K562 (cell line): ENCODE results near the gene SLC3A2. TPM values are rescaled to one million over a fixed set of nuclear protein-coding genes. Genes with fewer than 3 reads are reported as not detected.

Source experiments
- ARNT ChIP-seq, 2 experiments: fragments of 450-650 bp; IDR thresholded peaks; 2 replicates each; pipeline ENCODE4 v1.6.1; 2016; ENCODE audit warnings: mild to moderate bottlenecking in 1 of 2
- CHD1 ChIP-seq: fragments of 200-600 bp; sonication (generic); IDR thresholded peaks from one replicate; pipeline ENCODE4 v1.6.1; 2012; ENCODE audit warnings: mild to moderate bottlenecking, moderate library complexity, low read length, inconsistent platforms
- EWSR1 ChIP-seq: fragments of 450-650 bp; IDR thresholded peaks from 2 replicates; pipeline ENCODE4 v1.6.1; 2018; ENCODE audit warnings: borderline replicate concordance, mild to moderate bottlenecking, low read depth, moderate library complexity; ENCODE audit not compliant: partially characterized antibody
- IFI16 ChIP-seq: fragments of 250-450 bp; sonication (Bioruptor Pico); IDR thresholded peaks from 2 replicates; pipeline ENCODE4 v2.1.2; 2022; ENCODE audit warnings: mild to moderate bottlenecking, inconsistent platforms
- MEF2D ChIP-seq: conservative IDR thresholded peaks from 2 replicates; pipeline ENCODE4 v1.6.1; 2016; ENCODE audit warnings: low read depth, missing genetic modification characterization, missing compliant biosample characterization
- MXI1 ChIP-seq: IDR thresholded peaks from 2 replicates; pipeline ENCODE4 v1.6.1; 2011; ENCODE audit warnings: low read depth, mild to moderate bottlenecking, improper control_type of control experiment, low read length
- NCOR1 ChIP-seq: fragments of 450-650 bp; IDR thresholded peaks from 2 replicates; pipeline ENCODE4 v1.6.1; 2016; ENCODE audit warnings: mild to moderate bottlenecking, moderate library complexity
- RCOR1 ChIP-seq, 2 experiments: IDR thresholded peaks; 2 replicates each; pipeline ENCODE4 v1.6.1; 2012; ENCODE audit warnings: low read depth in 2 of 2, low read length in 2 of 2, borderline replicate concordance in 1 of 2, improper control_type of control experiment in 1 of 2
- SIX5 ChIP-seq, 2 experiments: IDR thresholded peaks; 2 replicates each; pipeline ENCODE4 v1.6.1; 2011; ENCODE audit warnings: low read length in 2 of 2, borderline replicate concordance in 1 of 2, low read depth in 1 of 2, mild to moderate bottlenecking in 1 of 2, moderate library complexity in 1 of 2; ENCODE audit not compliant: insufficient read depth in 1 of 2
- SOX6 ChIP-seq: fragments of 450-650 bp; IDR thresholded peaks from 2 replicates; pipeline ENCODE4 v1.6.1; 2014; ENCODE audit warnings: mild to moderate bottlenecking
- SRSF3 ChIP-seq: fragments of 200-400 bp; formaldehyde crosslinking; IDR thresholded peaks from 2 replicates; pipeline ENCODE4 v1.6.1; 2016; ENCODE audit warnings: mild to moderate bottlenecking, low read length, moderate library complexity; ENCODE audit not compliant: insufficient read depth
- ZNF644 ChIP-seq: fragments of 200-800 bp; sonication (Bioruptor generic); IDR thresholded peaks from 2 replicates; pipeline ENCODE4 v1.6.1; 2016; ENCODE audit warnings: low read depth, missing genetic modification characterization, missing compliant biosample characterization
- ZNF696 ChIP-seq: fragments of 250-450 bp; sonication (Bioruptor Pico); conservative IDR thresholded peaks from 2 replicates; pipeline ENCODE4 v1.4.0; 2020; ENCODE audit warnings: mild to moderate bottlenecking, moderate library complexity
- polyA plus RNA-seq, 8 experiments: library from polyadenylated mRNA; depleted of rRNA in 4 of 8; stranded (reverse) in 5 of 8; unstranded in 3 of 8; fragments of >200 nt; fragmentation: Nextera tagmentation in 2 of 8; fragmentation: Illumina TruSeq in 1 of 8; extraction: Ambion mirVana in 2 of 8; extraction: Trizol in 1 of 8; gene quantifications; 2 replicates each; pipeline versions ENCODE4 v1.2.1 to v1.2.3, GENCODE V29; 2011 to 2014; ENCODE audit warnings: inconsistent platforms in 1 of 8, missing spikeins in 1 of 8
- total RNA-seq, 7 experiments: library from RNA; depleted of rRNA in 6 of 7; stranded (reverse); fragments of >200 nt in 6 of 7; fragmentation: Illumina TruSeq in 2 of 7; extraction: Trizol in 2 of 7; gene quantifications; 2 replicates each; pipeline versions ENCODE4 v1.2.1 to v1.2.3, GENCODE V29; 2011 to 2021; ENCODE audit warnings: low replicate concordance in 1 of 7
- TF ChIP-seq, protein P1 (sequence below): fragments of 150-350 bp; conservative IDR thresholded peaks from 2 replicates; pipeline ENCODE4 v1.6.1; 2014; ENCODE audit warnings: low read length
- TF ChIP-seq, protein P2 (sequence below): fragments of 450-650 bp; IDR thresholded peaks from 2 replicates; pipeline ENCODE4 v1.6.1; 2018; ENCODE audit not compliant: partially characterized antibody
- TF ChIP-seq, protein P3 (sequence below): fragments of 250-450 bp; sonication (Bioruptor Pico); IDR thresholded peaks from 2 replicates; pipeline ENCODE4 v1.8.0; 2021; ENCODE audit warnings: mild to moderate bottlenecking, moderate library complexity
- TF ChIP-seq, protein P4 (sequence below), 2 experiments: fragments of 450-650 bp in 1 of 2; sonication (generic) in 1 of 2; formaldehyde crosslinking in 1 of 2; IDR thresholded peaks in 1 of 2; conservative IDR thresholded peaks in 1 of 2; 2 replicates each; pipeline versions ENCODE4 v1.6.1 to v1.8.1; 2016 to 2023; ENCODE audit warnings: mild to moderate bottlenecking in 2 of 2, moderate library complexity in 2 of 2, inconsistent platforms in 1 of 2, missing genetic modification reagents in 1 of 2

SLC3A2 gene
- total and polyA plus RNA-seq, 9 of the 15 experiments (the other 6 are each of a cell fraction or from before 2014, with no cell fraction given) = 20.0 to 296 (median 214) TPM

DNA sequence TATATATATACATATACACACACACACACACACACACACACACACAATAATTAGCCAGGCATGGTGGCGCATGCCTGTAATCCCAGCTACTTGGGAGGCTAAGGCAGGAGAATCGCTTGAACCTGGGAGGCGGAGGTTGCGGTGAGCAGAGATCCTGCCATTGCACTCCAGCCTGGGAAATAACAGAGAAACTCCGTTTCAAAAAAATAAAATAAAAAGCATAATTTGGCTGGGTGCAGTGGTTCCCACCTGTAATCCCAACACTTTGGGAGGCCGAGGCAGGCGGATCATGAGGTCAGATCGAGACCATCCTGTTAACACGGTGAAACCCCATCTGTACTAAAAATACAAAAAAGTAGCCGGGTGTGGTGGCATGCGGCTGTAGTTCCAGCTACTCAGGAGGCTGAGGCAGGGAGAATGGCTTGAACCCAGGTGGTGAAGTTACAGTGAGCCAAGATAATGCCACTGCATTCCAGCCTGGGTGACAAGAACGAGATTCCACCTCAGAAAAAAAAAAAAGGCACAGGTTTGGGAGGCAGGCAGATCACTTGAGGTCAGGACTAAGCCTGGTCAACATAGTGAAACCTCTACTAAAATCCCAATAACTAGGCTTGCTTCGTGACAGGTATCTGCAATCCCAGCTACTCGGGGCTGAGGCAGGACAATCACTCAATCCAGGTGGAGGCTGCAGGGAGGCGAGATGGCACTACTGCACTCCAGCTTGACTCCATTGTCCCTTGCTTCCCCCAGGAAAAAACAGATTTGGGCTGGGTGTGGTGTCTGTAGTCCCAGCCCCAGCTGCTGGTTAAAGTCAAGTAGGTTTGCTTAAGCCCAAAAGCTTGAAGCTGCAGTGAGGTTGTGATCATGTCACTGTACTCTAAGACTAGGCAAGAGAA lies 29.5 kb upstream of the SLC3A2 start (continued):
- TF ChIP-seq, protein P1, sequence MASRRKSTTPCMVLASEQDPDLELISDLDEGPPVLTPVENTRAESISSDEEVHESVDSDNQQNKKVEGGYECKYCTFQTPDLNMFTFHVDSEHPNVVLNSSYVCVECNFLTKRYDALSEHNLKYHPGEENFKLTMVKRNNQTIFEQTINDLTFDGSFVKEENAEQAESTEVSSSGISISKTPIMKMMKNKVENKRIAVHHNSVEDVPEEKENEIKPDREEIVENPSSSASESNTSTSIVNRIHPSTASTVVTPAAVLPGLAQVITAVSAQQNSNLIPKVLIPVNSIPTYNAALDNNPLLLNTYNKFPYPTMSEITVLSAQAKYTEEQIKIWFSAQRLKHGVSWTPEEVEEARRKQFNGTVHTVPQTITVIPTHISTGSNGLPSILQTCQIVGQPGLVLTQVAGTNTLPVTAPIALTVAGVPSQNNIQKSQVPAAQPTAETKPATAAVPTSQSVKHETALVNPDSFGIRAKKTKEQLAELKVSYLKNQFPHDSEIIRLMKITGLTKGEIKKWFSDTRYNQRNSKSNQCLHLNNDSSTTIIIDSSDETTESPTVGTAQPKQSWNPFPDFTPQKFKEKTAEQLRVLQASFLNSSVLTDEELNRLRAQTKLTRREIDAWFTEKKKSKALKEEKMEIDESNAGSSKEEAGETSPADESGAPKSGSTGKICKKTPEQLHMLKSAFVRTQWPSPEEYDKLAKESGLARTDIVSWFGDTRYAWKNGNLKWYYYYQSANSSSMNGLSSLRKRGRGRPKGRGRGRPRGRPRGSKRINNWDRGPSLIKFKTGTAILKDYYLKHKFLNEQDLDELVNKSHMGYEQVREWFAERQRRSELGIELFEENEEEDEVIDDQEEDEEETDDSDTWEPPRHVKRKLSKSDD = no peak
- TF ChIP-seq, protein P2, sequence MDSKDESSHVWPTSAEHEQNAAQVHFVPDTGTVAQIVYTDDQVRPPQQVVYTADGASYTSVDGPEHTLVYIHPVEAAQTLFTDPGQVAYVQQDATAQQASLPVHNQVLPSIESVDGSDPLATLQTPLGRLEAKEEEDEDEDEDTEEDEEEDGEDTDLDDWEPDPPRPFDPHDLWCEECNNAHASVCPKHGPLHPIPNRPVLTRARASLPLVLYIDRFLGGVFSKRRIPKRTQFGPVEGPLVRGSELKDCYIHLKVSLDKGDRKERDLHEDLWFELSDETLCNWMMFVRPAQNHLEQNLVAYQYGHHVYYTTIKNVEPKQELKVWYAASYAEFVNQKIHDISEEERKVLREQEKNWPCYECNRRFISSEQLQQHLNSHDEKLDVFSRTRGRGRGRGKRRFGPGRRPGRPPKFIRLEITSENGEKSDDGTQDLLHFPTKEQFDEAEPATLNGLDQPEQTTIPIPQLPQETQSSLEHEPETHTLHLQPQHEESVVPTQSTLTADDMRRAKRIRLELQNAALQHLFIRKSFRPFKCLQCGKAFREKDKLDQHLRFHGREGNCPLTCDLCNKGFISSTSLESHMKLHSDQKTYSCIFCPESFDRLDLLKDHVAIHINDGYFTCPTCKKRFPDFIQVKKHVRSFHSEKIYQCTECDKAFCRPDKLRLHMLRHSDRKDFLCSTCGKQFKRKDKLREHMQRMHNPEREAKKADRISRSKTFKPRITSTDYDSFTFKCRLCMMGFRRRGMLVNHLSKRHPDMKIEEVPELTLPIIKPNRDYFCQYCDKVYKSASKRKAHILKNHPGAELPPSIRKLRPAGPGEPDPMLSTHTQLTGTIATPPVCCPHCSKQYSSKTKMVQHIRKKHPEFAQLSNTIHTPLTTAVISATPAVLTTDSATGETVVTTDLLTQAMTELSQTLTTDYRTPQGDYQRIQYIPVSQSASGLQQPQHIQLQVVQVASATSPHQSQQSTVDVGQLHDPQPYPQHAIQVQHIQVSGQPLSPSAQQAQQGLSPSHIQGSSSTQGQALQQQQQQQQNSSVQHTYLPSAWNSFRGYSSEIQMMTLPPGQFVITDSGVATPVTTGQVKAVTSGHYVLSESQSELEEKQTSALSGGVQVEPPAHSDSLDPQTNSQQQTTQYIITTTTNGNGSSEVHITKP = no peak
- TF ChIP-seq CHD1 (no peak), ZNF696 (no peak), ZNF644 (tag) (no peak), RCOR1 (IDR thresholded peaks at IDR 0.05; ENCODE audit: borderline replicate concordance in 1 of 2, low read depth in 2 of 2, low read length in 2 of 2) (peak; percentile 18 to 49; a peak in 2 of 4 replicates), SOX6 (peak; percentile 29; the same call in 1 of the 2 replicates), EWSR1 (peak; percentile 97), NCOR1 (peak; percentile 65), ARNT (IDR thresholded peaks at IDR 0.05) (peak in 1 of 2 experiments; percentile 54; a peak in 2 of 4 replicates), SIX5 (IDR thresholded peaks at IDR 0.05; ENCODE audit: borderline replicate concordance in 1 of 2, insufficient read depth in 1 of 2, low read depth in 1 of 2, low read length in 2 of 2) (no peak), MXI1 (peak; percentile 66; the same call in 1 of the 2 replicates), IFI16 (CRISPR knock-in tag) (no peak), SRSF3 (no peak), MEF2D (tag) (0 out of 2 replicates have a peak, but pooled peaks have one; percentile 32)
- TF ChIP-seq, protein P3, sequence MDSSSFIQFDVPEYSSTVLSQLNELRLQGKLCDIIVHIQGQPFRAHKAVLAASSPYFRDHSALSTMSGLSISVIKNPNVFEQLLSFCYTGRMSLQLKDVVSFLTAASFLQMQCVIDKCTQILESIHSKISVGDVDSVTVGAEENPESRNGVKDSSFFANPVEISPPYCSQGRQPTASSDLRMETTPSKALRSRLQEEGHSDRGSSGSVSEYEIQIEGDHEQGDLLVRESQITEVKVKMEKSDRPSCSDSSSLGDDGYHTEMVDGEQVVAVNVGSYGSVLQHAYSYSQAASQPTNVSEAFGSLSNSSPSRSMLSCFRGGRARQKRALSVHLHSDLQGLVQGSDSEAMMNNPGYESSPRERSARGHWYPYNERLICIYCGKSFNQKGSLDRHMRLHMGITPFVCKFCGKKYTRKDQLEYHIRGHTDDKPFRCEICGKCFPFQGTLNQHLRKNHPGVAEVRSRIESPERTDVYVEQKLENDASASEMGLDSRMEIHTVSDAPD (CRISPR knock-in tag) = no peak
- TF ChIP-seq, protein P4, sequence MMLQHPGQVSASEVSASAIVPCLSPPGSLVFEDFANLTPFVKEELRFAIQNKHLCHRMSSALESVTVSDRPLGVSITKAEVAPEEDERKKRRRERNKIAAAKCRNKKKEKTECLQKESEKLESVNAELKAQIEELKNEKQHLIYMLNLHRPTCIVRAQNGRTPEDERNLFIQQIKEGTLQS (IDR thresholded peaks at IDR 0.05) = no peak
- TF ChIP-seq, protein P4 (CRISPR knock-in tag; conservative IDR thresholded peaks at IDR 0.05) = 0 out of 2 replicates have a peak, but pooled peaks have one; percentile 31
